ENCODE measurements around the gene EHF.

- TF ChIP-seq, protein P1, sequence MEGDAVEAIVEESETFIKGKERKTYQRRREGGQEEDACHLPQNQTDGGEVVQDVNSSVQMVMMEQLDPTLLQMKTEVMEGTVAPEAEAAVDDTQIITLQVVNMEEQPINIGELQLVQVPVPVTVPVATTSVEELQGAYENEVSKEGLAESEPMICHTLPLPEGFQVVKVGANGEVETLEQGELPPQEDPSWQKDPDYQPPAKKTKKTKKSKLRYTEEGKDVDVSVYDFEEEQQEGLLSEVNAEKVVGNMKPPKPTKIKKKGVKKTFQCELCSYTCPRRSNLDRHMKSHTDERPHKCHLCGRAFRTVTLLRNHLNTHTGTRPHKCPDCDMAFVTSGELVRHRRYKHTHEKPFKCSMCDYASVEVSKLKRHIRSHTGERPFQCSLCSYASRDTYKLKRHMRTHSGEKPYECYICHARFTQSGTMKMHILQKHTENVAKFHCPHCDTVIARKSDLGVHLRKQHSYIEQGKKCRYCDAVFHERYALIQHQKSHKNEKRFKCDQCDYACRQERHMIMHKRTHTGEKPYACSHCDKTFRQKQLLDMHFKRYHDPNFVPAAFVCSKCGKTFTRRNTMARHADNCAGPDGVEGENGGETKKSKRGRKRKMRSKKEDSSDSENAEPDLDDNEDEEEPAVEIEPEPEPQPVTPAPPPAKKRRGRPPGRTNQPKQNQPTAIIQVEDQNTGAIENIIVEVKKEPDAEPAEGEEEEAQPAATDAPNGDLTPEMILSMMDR (IDR thresholded peaks at IDR 0.05 in 8 of 11, conservative IDR thresholded peaks at IDR 0.05 in 3 of 11) = no peak
- no peak for TF ChIP-seq POLR2AphosphoS5 (IDR thresholded peaks at IDR 0.05)
- TF ChIP-seq POLR2A (IDR thresholded peaks at IDR 0.05) = no peak
These were observed 62.5 kb downstream of the EHF start for GRCh38 chr11:34683396-34683795.

All from spleen (tissue), 7 donors.